Activated T-cell treated with anti-CD3 and anti-CD28 coated beads, Interleukin-2, amount 50 U/mL, for 24 hours (primary cell): Measurements from ENCODE around the gene EPX.
"Not testable (repeated sequence)": the region's sequence is repeated elsewhere in the genome, so short reads cannot be mapped to it uniquely, and the experiment has no call there.

Experiments
- DNase-seq: peaks from one replicate; pipeline ENCODE4 v3.0.0-alpha.2; 2020
- H3K27ac Mint-ChIP-seq: 2 replicates; pipeline ENCODE4 v1.8.0; 2020; ENCODE audit warnings: mild to moderate bottlenecking, mixed read lengths
- H3K27me3 Mint-ChIP-seq: 2 replicates; pipeline ENCODE4 v1.8.0; 2020; ENCODE audit warnings: mixed read lengths
- H3K36me3 Mint-ChIP-seq: 2 replicates; pipeline ENCODE4 v1.8.0; 2020; ENCODE audit warnings: low read depth, mixed read lengths
- H3K4me1 Mint-ChIP-seq: 2 replicates; pipeline ENCODE4 v1.8.0; 2020; ENCODE audit warnings: low read depth, mixed read lengths
- H3K4me3 Mint-ChIP-seq: 2 replicates; pipeline ENCODE4 v1.8.0; 2020; ENCODE audit warnings: mild to moderate bottlenecking, moderate library complexity, mixed read lengths
- H3K9me3 Mint-ChIP-seq: 2 replicates; pipeline ENCODE4 v1.8.0; 2020; ENCODE audit warnings: mixed read lengths

The EPX gene, protein sequence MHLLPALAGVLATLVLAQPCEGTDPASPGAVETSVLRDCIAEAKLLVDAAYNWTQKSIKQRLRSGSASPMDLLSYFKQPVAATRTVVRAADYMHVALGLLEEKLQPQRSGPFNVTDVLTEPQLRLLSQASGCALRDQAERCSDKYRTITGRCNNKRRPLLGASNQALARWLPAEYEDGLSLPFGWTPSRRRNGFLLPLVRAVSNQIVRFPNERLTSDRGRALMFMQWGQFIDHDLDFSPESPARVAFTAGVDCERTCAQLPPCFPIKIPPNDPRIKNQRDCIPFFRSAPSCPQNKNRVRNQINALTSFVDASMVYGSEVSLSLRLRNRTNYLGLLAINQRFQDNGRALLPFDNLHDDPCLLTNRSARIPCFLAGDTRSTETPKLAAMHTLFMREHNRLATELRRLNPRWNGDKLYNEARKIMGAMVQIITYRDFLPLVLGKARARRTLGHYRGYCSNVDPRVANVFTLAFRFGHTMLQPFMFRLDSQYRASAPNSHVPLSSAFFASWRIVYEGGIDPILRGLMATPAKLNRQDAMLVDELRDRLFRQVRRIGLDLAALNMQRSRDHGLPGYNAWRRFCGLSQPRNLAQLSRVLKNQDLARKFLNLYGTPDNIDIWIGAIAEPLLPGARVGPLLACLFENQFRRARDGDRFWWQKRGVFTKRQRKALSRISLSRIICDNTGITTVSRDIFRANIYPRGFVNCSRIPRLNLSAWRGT

GRCh38 chr17:58192612-58193011 is at the start of gene EPX:
Gene EPX, plus strand, starts transcription at chr17:58192726. Its CDS starts 121 bp downstream, at chr17:58192847.
- no peak within 1 kb of the TSS for H3K27ac Mint-ChIP-seq
- no peaks in the 10 kb centered on the region for H3K9me3 Mint-ChIP-seq
- DNase-seq, result no peak
- no peak within 1 kb of the TSS for H3K4me3 Mint-ChIP-seq
- no peaks in the 10 kb centered on the region for H3K36me3 Mint-ChIP-seq
- H3K27me3 Mint-ChIP-seq, result peaks cover 5% of the 10 kb centered on the region
- H3K4me1 Mint-ChIP-seq, result no peaks in the 10 kb centered on the region

DNA sequence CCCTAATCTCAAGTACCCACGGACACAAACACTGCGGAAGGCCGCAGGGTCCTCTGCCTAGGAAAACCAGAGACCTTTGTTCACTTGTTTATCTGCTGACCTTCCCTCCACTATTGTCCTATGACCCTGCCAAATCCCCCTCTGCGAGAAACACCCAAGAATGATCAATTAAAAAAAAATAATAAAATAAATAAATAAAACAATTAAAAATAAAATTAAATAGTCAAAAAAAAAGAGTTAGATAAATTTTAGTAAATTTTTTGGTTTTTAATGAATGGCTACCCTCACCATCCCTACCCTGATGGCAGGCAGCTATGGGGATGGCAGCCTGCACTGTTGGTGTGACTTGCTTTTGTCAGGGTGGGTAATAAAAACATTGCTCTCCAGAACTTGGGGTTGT is 49.2 kb upstream of the EPX start:
- peaks cover 18% of the 10 kb centered on the region for H3K9me3 Mint-ChIP-seq
- DNase-seq, H3K36me3 Mint-ChIP-seq, H3K27ac Mint-ChIP-seq, H3K4me1 Mint-ChIP-seq, H3K27me3 Mint-ChIP-seq, H3K4me3 Mint-ChIP-seq: not testable (repeated sequence)

- Mint-ChIP-seq H3K27ac (no peak overlapping the region), H3K27me3 (no peaks in the 10 kb centered on the region), H3K4me1 (no peaks in the 10 kb centered on the region)
These were observed 47.7 kb upstream of the EPX start for GRCh38 chr17:58144801-58145200.

GRCh38 chr17:58147930-58148434 is 44.5 kb upstream of the EPX start, which contains the start of gene OR4D1:
Gene OR4D1, plus strand, starts transcription at chr17:58148384. Its CDS starts 6,770 bp downstream, at chr17:58155154.
- Mint-ChIP-seq H3K36me3 (peaks cover 8% of the 10 kb centered on the region), H3K27me3 (no peaks in the 10 kb centered on the region), H3K4me3 (no peak within 1 kb of the TSS), H3K9me3 (peaks cover 18% of the 10 kb centered on the region), H3K4me1 (peaks cover 17% of the 10 kb centered on the region), H3K27ac (no peak within 1 kb of the TSS)
- no peak for DNase-seq

More at GRCh38 chr17:58144801-58145200, 47.7 kb upstream of the EPX start:
- DNase-seq, result no peak
- no peak overlapping the region for H3K4me3 Mint-ChIP-seq
- H3K9me3 Mint-ChIP-seq, result peaks cover 18% of the 10 kb centered on the region
- H3K36me3 Mint-ChIP-seq, result peaks cover 8% of the 10 kb centered on the region

- no peak for DNase-seq
- Mint-ChIP-seq H3K4me3 (no peak overlapping the region), H3K27me3 (no peaks in the 10 kb centered on the region), H3K36me3 (peaks cover 8% of the 10 kb centered on the region), H3K4me1 (peaks cover 23% of the 10 kb centered on the region), H3K9me3 (peaks cover 17% of the 10 kb centered on the region), H3K27ac (no peak overlapping the region)
These were observed 43.9 kb upstream of the EPX start for GRCh38 chr17:58148609-58149008.

DNA sequence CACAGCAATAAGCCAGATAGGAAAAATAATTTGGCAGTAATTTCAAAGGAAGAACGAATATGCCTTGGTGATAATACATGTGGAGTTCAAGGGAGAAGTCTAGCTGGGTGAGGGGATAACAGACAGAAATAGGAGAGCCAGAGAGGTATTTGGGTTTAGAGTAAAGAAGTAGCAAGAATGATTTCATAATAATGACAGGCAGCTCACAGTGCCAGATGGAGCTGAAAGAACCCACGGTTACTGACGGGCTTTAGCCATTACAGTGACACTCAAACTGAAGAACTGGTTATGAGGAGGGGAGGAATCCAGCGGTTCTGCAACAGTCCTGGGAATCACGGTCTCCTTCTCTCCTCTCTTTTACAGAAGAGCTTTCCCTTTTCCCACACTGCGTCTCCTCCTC is 42.1 kb upstream of the EPX start:
- Mint-ChIP-seq H3K36me3 (peaks cover 2% of the 10 kb centered on the region), H3K4me1 (peaks cover 37% of the 10 kb centered on the region), H3K27me3 (no peaks in the 10 kb centered on the region), H3K27ac (no peak overlapping the region), H3K9me3 (peaks cover 2% of the 10 kb centered on the region), H3K4me3 (no peak overlapping the region)
- DNase-seq, result no peak

DNA sequence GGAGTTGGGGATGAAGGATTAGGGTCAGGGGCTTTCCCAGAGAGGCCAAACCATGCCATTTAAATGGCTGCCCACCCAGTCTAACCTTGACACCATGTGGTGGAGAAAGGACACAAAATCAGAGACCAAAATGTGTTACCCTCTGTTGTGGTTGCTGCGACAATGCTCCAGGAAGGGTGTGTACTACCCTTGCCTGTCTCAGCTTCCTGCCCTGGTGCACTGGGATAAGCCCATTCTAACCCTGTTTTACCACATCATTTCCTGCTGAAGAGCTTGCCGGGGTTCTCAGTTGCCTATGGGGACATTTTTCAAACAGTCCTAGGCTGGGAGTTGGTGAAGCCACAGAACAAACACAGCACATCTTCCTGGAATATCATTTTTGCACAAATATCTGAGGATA is 39.5 kb upstream of the EPX start:
- Mint-ChIP-seq H3K9me3 (no peaks in the 10 kb centered on the region), H3K4me3 (peak overlapping the region; percentile 13), H3K27me3 (no peaks in the 10 kb centered on the region), H3K27ac (peak overlapping the region; percentile 81), H3K4me1 (peaks cover 56% of the 10 kb centered on the region), H3K36me3 (peaks cover 3% of the 10 kb centered on the region)
- peak; percentile 46 for DNase-seq

GRCh38 chr17:58153671-58154070 is 38.9 kb upstream of the EPX start:
- DNase-seq, result no peak
- Mint-ChIP-seq H3K4me1 (peaks cover 57% of the 10 kb centered on the region), H3K27ac (peak overlapping the region; percentile 81), H3K36me3 (peaks cover 3% of the 10 kb centered on the region), H3K9me3 (no peaks in the 10 kb centered on the region), H3K4me3 (no peak overlapping the region), H3K27me3 (no peaks in the 10 kb centered on the region)

DNA sequence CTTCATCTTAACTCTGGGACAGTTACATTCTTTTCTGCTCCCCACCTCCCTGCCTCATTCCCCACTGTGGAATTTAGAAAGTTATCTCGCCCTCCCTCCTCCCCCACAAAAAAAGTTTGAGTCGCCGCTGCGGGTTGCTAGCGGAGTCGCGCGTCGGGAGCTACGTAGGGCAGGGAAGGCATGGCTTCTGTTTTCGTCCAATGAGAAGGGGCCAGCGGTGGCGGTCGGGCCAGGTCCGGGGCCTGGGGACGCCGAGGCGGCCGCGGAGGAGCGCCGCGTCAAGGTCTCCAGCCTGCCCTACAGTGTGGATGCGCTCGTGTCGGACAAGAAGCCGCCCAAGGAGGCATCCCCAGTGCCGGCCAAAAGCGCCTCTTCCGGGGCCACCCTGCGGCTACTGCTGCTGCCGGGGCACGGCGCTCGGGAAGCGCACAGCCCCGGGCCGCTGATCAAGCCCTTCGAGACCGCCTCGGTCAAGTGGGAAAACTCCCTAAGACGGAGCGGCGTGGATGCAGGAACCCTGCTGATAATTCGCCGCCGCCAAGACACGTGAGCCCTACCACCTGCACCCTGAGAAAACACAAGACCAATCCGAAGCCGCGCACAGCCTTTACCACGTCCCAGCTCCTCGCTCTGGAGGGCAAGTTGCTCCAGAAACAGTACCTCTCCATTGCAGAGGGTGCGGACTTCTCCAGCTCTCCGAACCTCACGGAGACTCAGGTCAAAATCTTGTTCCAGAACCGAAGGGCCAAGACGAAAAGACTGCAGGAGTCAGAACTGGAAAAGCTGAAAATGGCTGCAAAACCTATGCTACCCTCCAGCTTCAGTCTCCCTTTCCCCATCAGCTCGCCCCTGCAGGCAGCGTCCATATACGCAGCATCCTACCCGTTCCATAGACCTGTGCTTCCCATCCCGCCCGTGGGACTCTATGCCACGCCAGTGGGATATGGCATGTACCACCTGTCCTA is 35.4 kb upstream of the EPX start:
- peak; percentile 77 for DNase-seq
- Mint-ChIP-seq H3K27me3 (no peaks in the 10 kb centered on the region), H3K36me3 (peaks cover 3% of the 10 kb centered on the region), H3K9me3 (no peaks in the 10 kb centered on the region), H3K4me1 (peaks cover 51% of the 10 kb centered on the region), H3K4me3 (peak overlapping the region; percentile 82), H3K27ac (peak overlapping the region; percentile 84)

GRCh38 chr17:58158181-58158580 is 34.3 kb upstream of the EPX start:
- Mint-ChIP-seq H3K36me3 (peaks cover 3% of the 10 kb centered on the region), H3K27ac (no peak overlapping the region), H3K27me3 (no peaks in the 10 kb centered on the region), H3K4me3 (no peak overlapping the region), H3K9me3 (no peaks in the 10 kb centered on the region), H3K4me1 (peaks cover 40% of the 10 kb centered on the region)
- no peak for DNase-seq

DNA sequence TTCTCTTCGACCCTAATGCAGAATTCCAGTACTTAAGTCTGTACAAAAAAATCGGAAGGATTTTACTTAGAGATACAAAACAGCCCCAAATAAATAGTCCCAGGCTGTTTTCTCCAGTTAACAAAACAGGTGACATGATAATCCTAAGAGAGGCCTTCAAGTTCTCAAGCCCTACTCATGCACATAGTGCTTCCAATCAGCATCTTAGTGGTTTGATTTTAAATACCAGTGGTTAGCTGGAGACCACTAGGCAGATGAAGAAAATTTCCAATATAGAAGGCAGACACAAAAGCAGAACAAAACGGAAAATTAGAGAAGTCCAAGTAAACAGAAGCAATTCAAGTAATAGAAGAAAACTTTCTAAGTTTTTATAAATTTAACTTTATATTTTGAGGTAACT is 31.0 kb upstream of the EPX start:
- Mint-ChIP-seq H3K27me3 (no peaks in the 10 kb centered on the region), H3K9me3 (no peaks in the 10 kb centered on the region), H3K36me3 (peaks cover 3% of the 10 kb centered on the region), H3K27ac (no peak overlapping the region), H3K4me3 (no peak overlapping the region), H3K4me1 (peaks cover 19% of the 10 kb centered on the region)
- DNase-seq, result no peak

DNA sequence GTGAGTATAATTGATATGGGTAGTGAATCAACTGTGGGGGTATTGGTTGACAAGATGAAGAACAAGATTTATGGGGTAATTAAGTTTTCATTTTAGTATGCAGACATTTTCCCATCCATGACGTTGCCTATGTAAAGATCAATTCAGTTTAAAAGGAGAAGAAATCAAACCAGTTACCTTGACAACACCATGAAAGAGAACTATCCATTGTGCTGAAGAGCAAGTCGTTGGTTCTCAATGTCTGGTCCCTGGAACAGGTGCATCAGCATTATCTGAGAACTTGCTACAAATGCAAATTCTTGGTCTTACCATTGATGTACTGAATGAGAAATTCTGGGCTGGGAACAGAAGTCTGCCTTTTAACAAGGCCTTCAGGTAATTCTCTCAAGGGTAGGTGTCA is 26.5 kb upstream of the EPX start:
- Mint-ChIP-seq H3K4me1 (peaks cover 31% of the 10 kb centered on the region), H3K9me3 (no peaks in the 10 kb centered on the region), H3K27ac (no peak overlapping the region), H3K4me3 (no peak overlapping the region), H3K27me3 (no peaks in the 10 kb centered on the region), H3K36me3 (no peaks in the 10 kb centered on the region)
- no peak for DNase-seq

DNA sequence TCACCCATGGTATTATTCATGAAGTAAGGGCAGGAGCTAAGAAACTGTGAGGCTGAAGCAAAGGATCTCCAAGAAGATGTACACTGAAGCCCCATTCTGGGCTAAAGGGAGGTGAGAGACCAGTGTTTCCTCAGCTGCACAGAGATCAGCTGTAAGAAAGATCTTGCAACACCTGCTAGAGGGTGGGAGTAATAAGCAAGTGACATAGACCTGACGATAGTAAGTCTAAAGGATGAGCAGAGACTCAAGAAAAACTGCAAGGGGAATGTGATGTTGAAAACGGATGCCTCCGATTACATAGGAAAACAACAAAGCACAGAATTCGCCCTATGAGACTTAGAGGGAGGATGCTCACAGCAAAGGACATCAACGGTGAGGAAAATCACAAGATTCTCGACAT is 25.8 kb upstream of the EPX start, which contains the start of gene OR4D2:
OR4D2 (plus strand) TSS at position 301 of the 400 bp plus-strand sequence. CDS start 2,674 bp downstream, outside the sequence.
- no peaks in the 10 kb centered on the region for H3K27me3 Mint-ChIP-seq
- H3K36me3 Mint-ChIP-seq, result no peaks in the 10 kb centered on the region
- peaks cover 36% of the 10 kb centered on the region for H3K4me1 Mint-ChIP-seq
- no peak within 1 kb of the TSS for H3K4me3 Mint-ChIP-seq
- H3K27ac Mint-ChIP-seq, result no peak within 1 kb of the TSS
- H3K9me3 Mint-ChIP-seq, result no peaks in the 10 kb centered on the region
- no peak for DNase-seq

GRCh38 chr17:58170622-58171021 is 21.9 kb upstream of the EPX start:
- DNase-seq, result no peak
- H3K27me3 Mint-ChIP-seq, result no peaks in the 10 kb centered on the region
- H3K27ac Mint-ChIP-seq, result peak overlapping the region; percentile 48
- peaks cover 41% of the 10 kb centered on the region for H3K4me1 Mint-ChIP-seq
- H3K36me3 Mint-ChIP-seq, result no peaks in the 10 kb centered on the region
- no peak overlapping the region for H3K4me3 Mint-ChIP-seq
- H3K9me3 Mint-ChIP-seq, result no peaks in the 10 kb centered on the region
